PFSK-1 (cell line): ENCODE results near the gene LST1.

ENCODE experiments used
- FOXP2 ChIP-seq: optimal IDR thresholded peaks from 2 replicates; pipeline ENCODE3; 2011; ENCODE audit warnings: borderline replicate concordance, control low read depth, inconsistent platforms; ENCODE audit not compliant: insufficient read depth; ENCODE audit errors: extremely low read length, extremely low read depth
- POLR2AphosphoS5 ChIP-seq: IDR thresholded peaks from 2 replicates; pipeline ENCODE4 v1.6.1; 2012; ENCODE audit warnings: low read depth, mild to moderate bottlenecking, control low read depth, low read length, moderate library complexity
- REST ChIP-seq, 2 experiments: IDR thresholded peaks; 2 replicates each; pipeline versions ENCODE4 v1.6.1 to v1.8.0; 2011 to 2012; ENCODE audit warnings: low read depth in 2 of 2, low read length in 2 of 2, control low read depth in 1 of 2, inconsistent platforms in 1 of 2, mild to moderate bottlenecking in 1 of 2, moderate library complexity in 1 of 2; ENCODE audit not compliant: insufficient read depth in 1 of 2
- SIN3A ChIP-seq: IDR thresholded peaks from 2 replicates; pipeline ENCODE4 v1.6.1; 2012; ENCODE audit warnings: mild to moderate bottlenecking, low read length, moderate library complexity, borderline replicate concordance; ENCODE audit not compliant: insufficient read depth
- TAF1 ChIP-seq: IDR thresholded peaks from 2 replicates; pipeline ENCODE4 v1.6.1; 2012; ENCODE audit warnings: low read length, control low read depth, borderline replicate concordance; ENCODE audit not compliant: insufficient read depth

- TF ChIP-seq POLR2AphosphoS5 (no peak), TAF1 (no peak), SIN3A (no peak), REST (IDR thresholded peaks at IDR 0.05; ENCODE audit: insufficient read depth in 1 of 2, low read depth in 2 of 2, low read length in 2 of 2) (no peak), FOXP2 (no peak)
These were observed 7.6 kb upstream of the LST1 start for GRCh38 chr6:31578184-31579118.
